HG03095 (cell line): Measurements from ENCODE around the gene LACC1.

Source experiments
- ATAC-seq: cut with Tn5 transposase; IDR thresholded peaks from one replicate; pipeline ENCODE4 v1.9.1; 2021; ENCODE audit warnings: moderate library complexity; ENCODE audit not compliant: unreplicated experiment

LACC1 gene

GRCh38 chr13:43883631-43884030 lies 3.9 kb downstream of the LACC1 start:
- ATAC-seq = no peak

- ATAC-seq = no peak
Observed at GRCh38 chr13:43884222-43884621, 4.5 kb downstream of the LACC1 start.

GRCh38 chr13:43894438-43894837 lies 14.7 kb downstream of the LACC1 start:
- no peak for ATAC-seq

GRCh38 chr13:43895940-43896339 lies 16.2 kb downstream of the LACC1 start:
- ATAC-seq = no peak

- ATAC-seq = no peak
Observed at GRCh38 chr13:43905435-43906031, 25.8 kb downstream of the LACC1 start.

GRCh38 chr13:43908156-43909126 lies 28.7 kb downstream of the LACC1 start:
- no peak for ATAC-seq

GRCh38 chr13:43910856-43911255 lies 31.2 kb downstream of the LACC1 start:
- no peak for ATAC-seq

GRCh38 chr13:43911278-43911677 lies 31.6 kb downstream of the LACC1 start:
- no peak for ATAC-seq

GRCh38 chr13:43911871-43912270 lies 32.2 kb downstream of the LACC1 start:
- ATAC-seq = no peak

- ATAC-seq = no peak
Observed at GRCh38 chr13:43915451-43915850, 35.7 kb downstream of the LACC1 start.

GRCh38 chr13:43916828-43917227 lies 37.1 kb downstream of the LACC1 start:
- no peak for ATAC-seq

GRCh38 chr13:43918636-43919035 lies 38.9 kb downstream of the LACC1 start:
- ATAC-seq = no peak

GRCh38 chr13:43920965-43921674 lies 41.4 kb downstream of the LACC1 start:
- ATAC-seq = no peak

- ATAC-seq = peak; percentile 74
Observed at GRCh38 chr13:43924549-43925245, 45.0 kb downstream of the LACC1 start.

- ATAC-seq = no peak
Observed at GRCh38 chr13:43929947-43930346, 50.2 kb downstream of the LACC1 start.

- ATAC-seq = peak; percentile 100
Observed at GRCh38 chr13:43933378-43933777, 53.7 kb downstream of the LACC1 start.

GRCh38 chr13:43934273-43934672 lies 54.6 kb downstream of the LACC1 start:
- no peak for ATAC-seq

- no peak for ATAC-seq
Observed at GRCh38 chr13:43935878-43936277, 56.2 kb downstream of the LACC1 start.

GRCh38 chr13:43936647-43937046 lies 56.9 kb downstream of the LACC1 start:
- no peak for ATAC-seq

- ATAC-seq = no peak
Observed at GRCh38 chr13:43937839-43938238, 58.1 kb downstream of the LACC1 start.

- ATAC-seq = no peak
Observed at GRCh38 chr13:43938449-43938848, 58.7 kb downstream of the LACC1 start.
